ENCODE data around the gene ASB11. TPM values are rescaled to one million over a fixed set of nuclear protein-coding genes. Genes with fewer than 3 reads are reported as not detected.

The ASB11 gene
- total RNA-seq, 1 experiment from 2014 or later: not detected

- H3K9me3 Mint-ChIP-seq (ENCODE audit: unreplicated experiment): no peaks in the 10 kb centered on the region
- ChIA-PET CTCF (no interaction called here), POLR2A (no interaction called here)
- TF ChIP-seq CTCF (IDR thresholded peaks at IDR 0.05; ENCODE audit: insufficient read depth in 1 of 2, low read depth in 1 of 2, low read length in 1 of 2, severe bottlenecking in 1 of 2, unreplicated experiment in 1 of 2): no peak
- no peaks in the 10 kb centered on the region for H3K4me1 ChIP-seq
- H3K4me3 ChIP-seq (ENCODE audit: low read depth, low read length): no peak overlapping the region
- no peaks in the 10 kb centered on the region for H3K27me3 Mint-ChIP-seq (ENCODE audit: insufficient read depth, unreplicated experiment)
- H3K9me3 ChIP-seq: no peaks in the 10 kb centered on the region
- no peaks in the 10 kb centered on the region for H3K36me3 Mint-ChIP-seq (ENCODE audit: insufficient read depth, unreplicated experiment)
- no peaks in the 10 kb centered on the region for H3K36me3 ChIP-seq (ENCODE audit: control insufficient read depth, insufficient read depth, low read length)
- no TSS peak for BruUV-seq (replicated peaks)
- H3K27me3 ChIP-seq (replicated peaks; ENCODE audit: control insufficient read depth, insufficient read depth, low read length): no peaks in the 10 kb centered on the region
- DNase-seq: no peak
- no peak overlapping the region for H3K27ac Mint-ChIP-seq (ENCODE audit: unreplicated experiment)
- no peaks in the 10 kb centered on the region for H3K4me1 Mint-ChIP-seq (ENCODE audit: low read depth, unreplicated experiment)
- intact Hi-C loops (cut with micrococcal nuclease; ENCODE audit: unreplicated experiment): no loop called here
- H3K4me3 Mint-ChIP-seq (ENCODE audit: unreplicated experiment): no peak overlapping the region
Observed at GRCh38 chrX:15320297-15320696, 4.9 kb upstream of the ASB11 start.

GRCh38 chrX:15319075-15319474 lies 3.6 kb upstream of the ASB11 start:
- no peak overlapping the region for H3K27ac Mint-ChIP-seq (ENCODE audit: unreplicated experiment)
- CTCF ChIA-PET: no interaction called here
- Histone ChIP-seq H3K27me3 (replicated peaks; ENCODE audit: control insufficient read depth, insufficient read depth, low read length) (no peaks in the 10 kb centered on the region), H3K4me3 (ENCODE audit: low read depth, low read length) (no peak overlapping the region), H3K36me3 (ENCODE audit: control insufficient read depth, insufficient read depth, low read length) (no peaks in the 10 kb centered on the region), H3K9me3 (no peaks in the 10 kb centered on the region), H3K4me1 (no peaks in the 10 kb centered on the region)
- intact Hi-C loops (cut with micrococcal nuclease; ENCODE audit: unreplicated experiment): no loop called here
- H3K27me3 Mint-ChIP-seq (ENCODE audit: insufficient read depth, unreplicated experiment): no peaks in the 10 kb centered on the region
- no peaks in the 10 kb centered on the region for H3K36me3 Mint-ChIP-seq (ENCODE audit: insufficient read depth, unreplicated experiment)
- POLR2A ChIA-PET: no interaction called here
- DNase-seq: no peak
- no peak for TF ChIP-seq CTCF (IDR thresholded peaks at IDR 0.05; ENCODE audit: insufficient read depth in 1 of 2, low read depth in 1 of 2, low read length in 1 of 2, severe bottlenecking in 1 of 2, unreplicated experiment in 1 of 2)
- BruUV-seq (replicated peaks): no TSS peak
- no peaks in the 10 kb centered on the region for H3K4me1 Mint-ChIP-seq (ENCODE audit: low read depth, unreplicated experiment)
- no peaks in the 10 kb centered on the region for H3K9me3 Mint-ChIP-seq (ENCODE audit: unreplicated experiment)
- H3K4me3 Mint-ChIP-seq (ENCODE audit: unreplicated experiment): no peak overlapping the region

- no peak overlapping the region for H3K4me3 ChIP-seq (ENCODE audit: low read depth, low read length)
- H3K4me1 ChIP-seq: no peaks in the 10 kb centered on the region
- CTCF ChIA-PET: no interaction called here
- intact Hi-C loops (cut with micrococcal nuclease; ENCODE audit: unreplicated experiment): no loop called here
- no peak for DNase-seq
- Mint-ChIP-seq H3K36me3 (ENCODE audit: insufficient read depth, unreplicated experiment) (no peaks in the 10 kb centered on the region), H3K4me3 (ENCODE audit: unreplicated experiment) (no peak overlapping the region), H3K4me1 (ENCODE audit: low read depth, unreplicated experiment) (no peaks in the 10 kb centered on the region), H3K9me3 (ENCODE audit: unreplicated experiment) (no peaks in the 10 kb centered on the region), H3K27ac (ENCODE audit: unreplicated experiment) (no peak overlapping the region), H3K27me3 (ENCODE audit: insufficient read depth, unreplicated experiment) (no peaks in the 10 kb centered on the region)
- no peak for TF ChIP-seq CTCF (IDR thresholded peaks at IDR 0.05; ENCODE audit: insufficient read depth in 1 of 2, low read depth in 1 of 2, low read length in 1 of 2, severe bottlenecking in 1 of 2, unreplicated experiment in 1 of 2)
- no TSS peak for BruUV-seq (replicated peaks)
- POLR2A ChIA-PET: no interaction called here
- no peaks in the 10 kb centered on the region for H3K36me3 ChIP-seq (ENCODE audit: control insufficient read depth, insufficient read depth, low read length)
- no peaks in the 10 kb centered on the region for H3K9me3 ChIP-seq
- no peaks in the 10 kb centered on the region for H3K27me3 ChIP-seq (replicated peaks; ENCODE audit: control insufficient read depth, insufficient read depth, low read length)
Observed at GRCh38 chrX:15314472-15314871, 968 bp downstream of the ASB11 start.
